ENCODE data around the gene PRKRA. TPM values are rescaled to one million over a fixed set of nuclear protein-coding genes. Genes with fewer than 3 reads are reported as not detected.

PRKRA gene
- 72.1 and 77.8 TPM in 2 replicates for total RNA-seq (2014; rRNA removed; shearing (Covaris generic))

DNA sequence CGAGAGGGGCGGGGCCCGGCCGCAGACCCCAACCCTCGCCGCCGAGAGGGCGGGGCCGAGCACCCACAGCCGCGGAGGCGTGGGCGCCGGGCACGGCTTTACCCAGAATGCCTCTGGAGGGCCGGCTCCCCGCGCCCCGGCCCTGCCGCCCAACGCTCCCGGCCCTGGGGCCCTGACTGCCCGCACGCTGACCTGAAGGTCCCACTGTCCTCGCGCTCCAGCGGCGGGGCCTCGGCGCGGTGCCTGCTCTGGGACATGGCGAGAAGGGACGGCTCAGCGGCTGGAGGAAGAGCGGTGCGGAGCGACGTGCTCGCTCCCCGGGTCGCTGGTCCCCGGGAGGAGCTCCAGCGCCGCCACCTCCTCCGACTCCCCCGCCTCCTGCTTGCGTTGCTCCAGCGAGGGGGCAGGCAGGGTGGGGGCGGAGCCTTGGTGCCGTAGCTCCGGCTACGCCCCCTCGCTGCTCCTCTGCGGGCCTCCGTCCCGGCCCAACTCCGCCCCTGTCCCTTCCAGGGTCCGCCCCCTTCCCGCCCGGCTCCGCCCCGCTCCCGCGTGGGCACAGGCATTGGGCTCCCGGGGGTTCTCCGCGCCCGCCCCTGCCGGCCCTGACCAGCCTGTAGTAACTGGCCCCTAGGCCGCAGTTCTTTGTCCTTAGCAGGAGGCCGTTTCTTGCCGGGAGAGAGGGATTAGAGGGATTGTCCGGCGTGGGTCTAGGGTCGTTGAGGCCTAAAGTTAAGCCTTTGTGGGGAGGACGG is at the start of gene PRKRA, which contains the start of gene PJVK:
PRKRA (minus strand) TSS at position 402 of the 752 bp plus-strand sequence; CDS start at position 257, 145 bp downstream.
PJVK (plus strand) TSS at position 605 of the 752 bp plus-strand sequence. CDS start 2,032 bp downstream, outside the sequence.
- DNase-seq (ENCODE audit: low spot score), result peak; percentile 98
- in situ Hi-C loops (cut with HindIII; ENCODE audit: low sequenced_read_pairs), result no loop called here

DNA sequence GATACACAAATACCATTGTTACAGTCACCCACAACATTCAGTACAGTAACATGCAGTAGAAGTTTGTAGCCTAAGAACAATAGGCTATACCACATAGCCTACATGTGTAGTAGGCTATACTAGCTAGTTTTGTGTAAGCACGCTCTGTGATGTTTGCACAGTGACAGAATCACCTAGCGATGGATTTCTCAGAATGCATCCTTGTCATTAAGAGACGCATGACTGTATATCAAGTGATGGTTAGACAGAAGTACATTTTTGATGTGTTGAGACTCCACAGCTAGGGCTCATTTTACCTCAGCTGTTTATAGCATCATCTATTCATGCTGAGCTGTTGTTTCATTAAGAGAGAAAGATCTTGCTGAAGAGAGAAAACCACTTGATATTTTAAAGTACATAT is 48.7 kb upstream of the PRKRA start:
- DNase-seq (ENCODE audit: low spot score), result no peak
- in situ Hi-C loops (cut with HindIII; ENCODE audit: low sequenced_read_pairs), result no loop called here

DNA sequence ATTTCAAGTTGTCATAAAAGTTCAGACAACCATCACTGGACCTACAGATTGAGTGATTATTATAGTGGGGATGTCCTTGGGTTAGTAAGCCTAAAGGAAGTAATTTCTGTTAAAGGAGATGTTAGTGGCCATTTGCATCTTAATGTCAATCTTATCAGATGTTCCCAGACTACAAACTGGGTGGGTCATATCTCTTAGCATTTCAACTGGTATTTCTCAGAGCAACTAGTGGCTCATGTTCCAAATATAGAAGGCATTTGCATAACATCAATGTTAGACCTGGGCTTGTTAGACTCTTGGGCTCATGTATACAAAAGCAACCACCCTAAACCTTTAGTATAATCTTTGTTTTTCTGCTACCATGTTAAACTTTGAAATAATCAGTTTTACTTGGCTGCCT is 47.2 kb upstream of the PRKRA start:
- in situ Hi-C loops (cut with HindIII; ENCODE audit: low sequenced_read_pairs), result no loop called here
- no peak for DNase-seq (ENCODE audit: low spot score)

DNA sequence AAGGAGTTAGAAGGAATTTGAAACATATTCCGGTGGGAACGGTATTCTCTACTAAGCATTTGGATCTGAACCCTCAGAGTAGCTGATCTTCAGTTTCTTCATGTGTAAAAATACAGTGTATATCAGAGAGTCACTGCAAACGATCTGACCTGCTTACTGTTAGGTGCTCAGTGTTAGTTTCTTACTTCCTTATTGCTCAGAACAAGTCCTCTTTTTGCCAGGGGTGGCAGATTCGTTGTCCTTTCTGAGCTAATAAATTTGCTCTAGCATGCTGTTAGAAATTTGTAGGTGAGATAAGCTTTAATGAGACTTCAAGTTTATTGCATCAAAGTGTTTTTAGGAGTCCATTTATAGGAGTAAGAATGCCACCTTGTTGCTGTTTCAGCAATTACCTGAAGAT is 45.1 kb upstream of the PRKRA start:
- in situ Hi-C loops (cut with HindIII; ENCODE audit: low sequenced_read_pairs), result no loop called here
- DNase-seq (ENCODE audit: low spot score), result no peak

DNA sequence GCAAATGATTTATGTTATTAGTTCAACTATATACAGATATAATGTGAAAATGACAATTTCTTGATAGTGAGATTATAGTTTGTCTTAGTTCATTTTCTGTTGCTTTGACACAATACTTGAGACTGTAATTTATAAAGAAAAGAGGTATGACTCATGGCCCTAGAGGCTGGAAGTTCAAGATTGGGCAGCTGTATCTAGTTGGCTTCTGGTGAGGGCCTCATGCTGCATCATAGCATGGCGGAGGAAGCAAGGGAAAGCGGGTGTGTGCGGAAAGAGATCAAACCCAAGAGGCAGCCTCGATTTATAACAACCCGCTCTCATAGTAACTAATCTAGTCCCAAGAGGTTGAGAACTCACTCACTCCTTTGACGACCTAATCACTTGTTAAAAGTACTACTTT is 40.6 kb upstream of the PRKRA start:
- in situ Hi-C loops (cut with HindIII; ENCODE audit: low sequenced_read_pairs), result no loop called here

DNA sequence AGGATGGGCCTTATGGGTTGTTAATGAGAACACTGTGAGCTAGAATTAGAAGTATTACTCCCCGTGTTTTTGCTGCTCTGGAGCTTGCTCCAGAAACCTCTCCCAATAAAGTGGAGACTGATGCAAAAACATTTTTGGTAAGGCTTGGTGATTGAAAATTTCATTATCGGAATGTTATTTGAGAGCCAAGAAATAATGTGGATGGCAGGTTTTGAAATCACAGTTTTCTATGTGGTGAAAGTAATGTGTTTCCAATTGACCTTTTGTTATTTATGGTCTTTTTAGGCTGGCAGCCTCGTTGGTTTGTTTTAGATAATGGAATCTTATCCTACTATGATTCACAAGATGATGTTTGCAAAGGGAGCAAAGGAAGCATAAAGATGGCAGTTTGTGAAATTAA is 34.4 kb upstream of the PRKRA start:
- no peak for DNase-seq (ENCODE audit: low spot score)
- in situ Hi-C loops (cut with HindIII; ENCODE audit: low sequenced_read_pairs), result no loop called here

More for the DNA sequence above, 40.6 kb upstream of the PRKRA start:
- no peak for DNase-seq (ENCODE audit: low spot score)

- peak; percentile 41 for DNase-seq (ENCODE audit: low spot score)
- in situ Hi-C loops (cut with HindIII; ENCODE audit: low sequenced_read_pairs), result no loop called here
Observed at GRCh38 chr2:178484245-178485041, 33.5 kb upstream of the PRKRA start.

- no peak for DNase-seq (ENCODE audit: low spot score)
- in situ Hi-C loops (cut with HindIII; ENCODE audit: low sequenced_read_pairs), result no loop called here
Observed at GRCh38 chr2:178482437-178482836, 31.5 kb upstream of the PRKRA start.

- peak; percentile 93 for DNase-seq (ENCODE audit: low spot score)
- in situ Hi-C loops (cut with HindIII; ENCODE audit: low sequenced_read_pairs), result no loop called here
Observed at GRCh38 chr2:178480227-178481181, 29.5 kb upstream of the PRKRA start, which contains the start of gene PLEKHA3. TSS of gene PLEKHA3 (plus strand) at chr2:178480457. CDS start at chr2:178480870, 413 bp downstream.

GRCh38 chr2:178479758-178480226 is 28.8 kb upstream of the PRKRA start:
- in situ Hi-C loops (cut with HindIII; ENCODE audit: low sequenced_read_pairs), result no loop called here
- DNase-seq (ENCODE audit: low spot score), result no peak

DNA sequence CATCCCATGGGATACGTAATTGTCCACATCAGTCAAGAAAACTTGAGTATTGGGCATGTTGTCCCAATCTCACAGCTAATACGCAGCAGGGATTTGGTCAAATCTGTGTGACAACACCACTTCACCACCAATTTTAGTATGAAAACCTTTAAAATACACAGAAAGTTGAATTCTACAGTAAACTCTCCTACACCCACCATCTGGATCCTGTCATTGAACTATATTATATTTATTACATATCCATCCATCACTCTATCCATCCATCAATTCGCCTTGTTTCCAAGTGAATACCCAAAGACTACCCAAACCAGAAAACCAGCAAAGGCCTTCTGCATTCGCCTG is 28.3 kb upstream of the PRKRA start:
- in situ Hi-C loops (cut with HindIII; ENCODE audit: low sequenced_read_pairs), result no loop called here

DNA sequence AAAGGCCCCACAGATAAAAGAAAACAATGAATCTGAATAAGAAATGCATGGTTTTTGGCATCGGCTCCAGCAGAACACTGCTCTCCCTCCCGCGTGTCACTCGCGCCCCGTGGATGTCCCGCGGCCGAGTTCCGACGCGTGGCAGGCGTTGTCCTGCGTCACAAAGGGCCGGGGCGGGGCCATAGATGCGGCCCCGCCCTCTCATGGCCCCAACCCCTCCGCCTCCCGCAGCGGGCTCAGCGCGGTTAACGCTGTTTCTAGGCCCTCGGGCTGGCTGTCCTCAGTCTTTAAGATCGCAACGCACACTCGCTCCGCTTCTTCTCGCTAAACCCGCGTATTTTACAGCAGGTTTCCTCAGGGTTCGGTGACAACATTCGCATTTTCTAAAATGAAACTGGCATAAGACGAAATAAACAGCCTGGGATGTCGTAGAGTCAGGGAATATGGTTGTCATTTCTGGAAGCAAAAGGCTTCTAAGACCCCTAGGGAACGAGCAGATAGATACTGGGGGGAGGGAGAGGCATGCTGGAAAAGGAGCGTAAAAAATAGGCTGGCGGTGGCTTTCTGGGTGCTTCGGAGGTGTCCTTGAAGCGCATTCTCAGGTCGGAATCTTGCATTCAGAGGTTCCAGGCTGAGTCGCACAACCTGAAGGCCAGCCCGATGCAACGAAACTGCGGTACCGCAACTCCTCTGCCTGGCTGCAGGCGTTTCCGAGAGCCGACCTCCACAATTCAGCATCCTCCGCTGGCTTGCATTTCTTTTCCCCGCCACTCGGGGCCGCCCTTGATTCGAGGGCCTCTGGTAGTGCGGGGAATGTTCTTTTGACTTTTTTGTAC is 27.7 kb upstream of the PRKRA start, which contains the start of gene FKBP7:
FKBP7 (minus strand) TSS at position 162 of the 836 bp plus-strand sequence; CDS start at position 61, 101 bp downstream.
- DNase-seq (ENCODE audit: low spot score), result peak; percentile 93
- in situ Hi-C loops (cut with HindIII; ENCODE audit: low sequenced_read_pairs), result no loop called here

More for the DNA sequence above, 28.3 kb upstream of the PRKRA start:
- DNase-seq (ENCODE audit: low spot score), result no peak

DNA sequence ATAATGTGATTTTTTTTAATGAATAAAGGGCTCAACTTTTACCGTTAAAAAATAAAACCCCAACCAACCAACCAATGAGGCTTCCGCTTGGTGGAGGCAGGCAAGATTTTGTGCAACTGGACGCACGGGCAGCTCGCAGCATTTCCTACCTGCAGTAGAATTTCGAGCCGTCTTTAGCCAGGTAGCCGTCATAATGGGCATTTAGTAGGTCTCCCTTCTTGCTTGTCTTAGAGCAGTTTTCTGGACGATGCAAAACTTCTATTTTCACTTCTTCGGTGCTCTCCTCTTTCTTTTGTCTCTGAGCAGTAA is 27.1 kb upstream of the PRKRA start:
- no peak for DNase-seq (ENCODE audit: low spot score)
- in situ Hi-C loops (cut with HindIII; ENCODE audit: low sequenced_read_pairs), result no loop called here

- DNase-seq (ENCODE audit: low spot score), result peak; percentile 23
- in situ Hi-C loops (cut with HindIII; ENCODE audit: low sequenced_read_pairs), result no loop called here
Observed at GRCh38 chr2:178477443-178478129, 26.6 kb upstream of the PRKRA start.

DNA sequence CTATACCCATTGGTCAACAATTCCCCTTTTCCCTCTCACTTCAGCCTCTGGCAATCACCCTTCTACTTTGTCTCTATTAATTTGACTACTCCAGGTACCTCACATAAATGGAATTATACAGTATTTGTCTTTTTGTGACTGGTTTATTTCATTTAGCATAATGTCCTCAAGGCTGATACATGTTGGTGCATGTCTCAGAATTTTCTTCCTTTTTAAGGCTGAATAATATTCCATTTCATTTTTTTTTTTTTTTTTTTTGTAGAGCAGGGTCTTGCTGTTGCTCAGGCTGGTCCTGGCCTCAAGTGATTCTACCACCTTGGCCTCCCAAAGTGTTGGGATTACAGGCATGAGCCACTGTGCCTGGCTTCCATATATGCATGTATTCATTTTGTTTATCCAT is 25.5 kb upstream of the PRKRA start:
- DNase-seq (ENCODE audit: low spot score), result no peak
- in situ Hi-C loops (cut with HindIII; ENCODE audit: low sequenced_read_pairs), result no loop called here

DNA sequence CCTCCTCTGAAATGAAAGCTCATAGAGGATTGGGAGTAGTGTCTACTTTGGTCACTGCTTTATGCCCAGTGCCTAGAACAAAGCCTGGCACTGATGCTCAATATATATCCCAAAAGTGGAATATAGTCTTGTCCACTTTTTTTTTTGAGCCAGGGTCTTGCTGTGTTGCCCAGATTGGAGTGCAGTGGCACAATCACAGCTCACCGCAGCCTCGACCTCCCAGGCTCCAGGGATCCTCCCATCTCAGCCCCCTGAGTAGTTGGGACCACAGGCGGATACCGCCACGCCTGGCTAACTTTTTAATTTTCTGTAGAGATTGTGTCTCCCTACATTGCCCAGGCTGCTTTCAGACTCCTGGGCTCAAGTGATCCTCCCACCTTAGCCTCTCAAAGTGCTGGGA is 23.6 kb upstream of the PRKRA start:
- in situ Hi-C loops (cut with HindIII; ENCODE audit: low sequenced_read_pairs), result no loop called here

DNA sequence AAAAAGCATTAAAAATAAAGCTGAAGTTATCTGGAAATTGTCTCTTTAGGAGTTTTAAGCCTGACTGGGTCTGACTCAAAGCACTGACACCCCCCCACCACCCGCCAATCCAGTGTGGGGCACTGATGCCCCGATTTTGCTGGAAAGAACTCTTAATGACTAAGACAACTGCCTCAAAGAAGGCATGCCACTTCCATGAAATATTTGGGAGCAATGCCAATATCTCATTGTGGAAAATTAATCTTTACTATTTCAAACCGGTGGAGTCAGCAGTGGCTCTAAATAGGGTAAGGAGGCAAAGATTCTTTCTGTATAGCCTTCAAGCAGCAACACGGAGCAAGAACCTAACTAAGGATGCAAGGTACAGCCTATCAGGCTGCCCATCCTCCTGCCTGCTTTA is 23.0 kb upstream of the PRKRA start:
- DNase-seq (ENCODE audit: low spot score), result no peak
- in situ Hi-C loops (cut with HindIII; ENCODE audit: low sequenced_read_pairs), result no loop called here

More for the DNA sequence above, 23.6 kb upstream of the PRKRA start:
- DNase-seq (ENCODE audit: low spot score), result no peak

- no peak for DNase-seq (ENCODE audit: low spot score)
- in situ Hi-C loops (cut with HindIII; ENCODE audit: low sequenced_read_pairs), result no loop called here
Observed at GRCh38 chr2:178473373-178473772, 22.4 kb upstream of the PRKRA start.
